GM10248 (cell line): ENCODE results near the gene WDR37.

Source experiments
- CTCF ChIA-PET: fragments of 300-600 bp; sonication (Branson Sonifier 250); formaldehyde crosslinking; extraction: SDS; loops from one replicate; lab custom pipeline; 2021; ENCODE audit warnings: antibody characterized with exemption; lab: Yijun Ruan, JAX
- POLR2A ChIA-PET: fragments of 350-650 bp; sonication (Branson Sonifier 250); formaldehyde crosslinking; extraction: SDS; loops from one replicate; lab custom pipeline; 2020; ENCODE audit warnings: antibody characterized with exemption; lab: Yijun Ruan, JAX
- DNase-seq: peaks from one replicate; pipeline ENCODE4 v3.0.0; 2012; ENCODE audit errors: extremely low spot score
- CTCF ChIP-seq: IDR thresholded peaks from 2 replicates; pipeline ENCODE4 v1.5.1; 2012; ENCODE audit warnings: mild to moderate bottlenecking, low read depth; ENCODE audit errors: extremely low read depth, missing control alignments, control extremely low read depth

WDR37 gene

DNA sequence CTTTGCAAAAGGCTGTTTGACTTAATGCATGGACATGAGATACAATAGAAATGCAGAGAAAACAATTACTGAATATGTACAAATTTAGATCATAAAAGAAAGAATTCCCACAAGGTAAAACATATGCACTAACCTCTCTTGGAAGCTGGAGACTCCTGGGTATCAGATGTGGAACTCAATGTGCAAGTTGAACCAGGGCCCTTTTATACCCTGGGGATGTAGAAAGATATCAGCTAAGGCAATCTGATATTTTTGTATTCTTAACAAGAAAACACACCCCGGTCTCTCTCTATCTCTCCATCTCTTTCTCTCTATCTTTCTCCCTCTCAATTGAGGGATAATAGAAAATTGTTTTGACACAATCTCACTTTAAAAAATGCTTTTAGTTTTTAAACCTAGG lies 30.5 kb upstream of the WDR37 start, which contains the start of gene IDI2:
Gene IDI2, minus strand, starts transcription at position 177 of the 400 bp plus-strand sequence. CDS start 1,136 bp downstream, outside the sequence.
- DNase-seq = no peak
- TF ChIP-seq CTCF = no peak
- ChIA-PET CTCF (interaction anchor here (0.9 kb wide), 1 partner anchor 23 kb away, joined by 3 read pairs; no protein-coding TSS in a partner anchor), POLR2A (interaction anchor here (0.8 kb wide), 1 partner anchor 11 kb away, joined by 7 read pairs; no protein-coding TSS in a partner anchor)

DNA sequence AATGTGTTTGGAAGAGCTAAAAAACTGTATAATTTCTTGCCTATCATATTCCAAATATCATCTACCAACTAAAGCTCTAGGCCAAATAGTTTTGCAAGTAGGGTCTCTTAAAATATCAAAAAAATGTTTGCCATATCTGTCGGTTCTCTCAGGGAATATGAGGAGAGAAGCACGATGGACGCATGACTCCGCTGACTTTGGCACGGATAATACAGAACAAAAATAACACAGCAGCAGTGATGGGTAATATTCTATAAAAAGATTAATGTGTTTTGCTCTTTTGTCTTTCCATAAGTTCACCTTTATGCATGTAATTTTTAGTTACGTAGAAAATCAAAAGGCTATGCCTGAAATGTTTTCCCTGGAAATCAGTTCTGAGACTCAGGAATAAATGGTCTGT lies 29.6 kb upstream of the WDR37 start:
- no peak for DNase-seq
- POLR2A ChIA-PET = no interaction called here
- CTCF ChIA-PET = interaction anchor here (0.9 to 1.2 kb wide), 2 partner anchors 11 to 24 kb away, joined by 3 read pairs; no protein-coding TSS in a partner anchor
- no peak for TF ChIP-seq CTCF

GRCh38 chr10:1029838-1030237 lies 26.3 kb upstream of the WDR37 start:
- POLR2A ChIA-PET = no interaction called here
- CTCF ChIA-PET = interaction anchor here (1.2 to 2.0 kb wide), 3 partner anchors 10 to 16 kb away, joined by 3 to 9 read pairs (median 3); no protein-coding TSS in a partner anchor
- TF ChIP-seq CTCF = no peak
- no peak for DNase-seq

DNA sequence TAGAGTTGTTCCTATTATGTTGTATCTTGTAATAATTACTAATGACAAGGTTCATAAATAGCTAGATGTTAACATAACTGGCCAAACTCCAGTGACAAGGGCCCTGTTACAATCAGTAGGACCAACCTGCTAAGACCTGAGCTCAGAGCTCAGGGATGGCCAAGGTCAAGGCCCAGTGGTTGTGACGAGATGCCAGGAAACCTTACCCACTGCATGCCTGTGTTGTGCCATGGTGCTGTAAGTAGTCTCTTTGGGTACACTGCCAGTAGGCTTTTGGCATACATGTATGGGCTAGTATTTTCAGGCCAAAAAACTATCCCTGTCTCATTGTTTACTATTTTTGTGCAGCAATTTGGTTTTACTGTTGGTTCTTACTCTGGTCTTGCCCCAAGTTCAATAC lies 22.6 kb upstream of the WDR37 start:
- ChIA-PET POLR2A (no interaction called here), CTCF (no interaction called here)
- no peak for TF ChIP-seq CTCF
- DNase-seq = no peak

DNA sequence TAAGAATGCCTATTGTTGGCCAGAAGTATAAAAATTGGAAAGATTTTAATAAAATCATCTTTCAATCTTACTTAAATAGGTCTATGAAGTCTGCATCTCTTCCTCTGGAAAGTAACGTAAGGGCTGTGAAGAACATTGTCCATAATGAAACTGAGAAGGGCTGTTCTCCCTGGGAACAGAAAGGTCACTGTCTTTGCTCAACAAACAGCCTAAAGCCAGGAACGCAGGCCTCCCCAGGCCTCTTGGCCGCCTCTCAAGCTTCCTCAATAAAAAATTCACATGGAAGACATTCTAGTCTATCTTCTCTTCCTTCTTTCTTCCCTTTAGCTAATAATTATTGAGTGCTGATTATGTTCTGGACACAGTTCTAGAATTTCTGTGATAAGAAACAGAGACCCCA lies 21.4 kb upstream of the WDR37 start:
- DNase-seq = no peak
- ChIA-PET CTCF (interaction anchor here (0.8 to 2.8 kb wide), 3 partner anchors 10 to 60 kb away, joined by 3 to 12 read pairs (median 3); no protein-coding TSS in a partner anchor), POLR2A (interaction anchor here (3.3 kb wide), 1 partner anchor 14 kb away, joined by 33 read pairs; the partner anchor contains the start of gene IDI1)
- TF ChIP-seq CTCF = no peak

DNA sequence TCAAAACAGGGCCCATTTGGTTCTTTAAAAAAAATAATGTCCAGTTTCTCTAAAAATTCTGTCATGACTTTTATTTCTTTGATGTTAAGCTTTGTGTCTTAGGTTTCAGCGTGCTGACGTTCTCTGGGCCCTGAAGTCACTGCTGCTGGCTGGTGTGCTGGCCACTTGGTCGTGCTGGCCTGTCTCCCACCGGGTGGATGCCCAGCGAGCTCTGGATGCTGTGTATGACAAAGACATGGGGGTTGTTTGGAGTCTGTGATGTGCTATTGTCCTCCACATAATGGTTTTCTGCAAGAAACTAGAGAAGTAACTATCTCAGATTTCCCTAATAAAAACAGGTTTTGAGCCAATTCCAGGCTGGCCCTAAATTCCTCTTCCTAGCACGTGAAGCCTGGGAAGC lies 21.0 kb upstream of the WDR37 start:
- TF ChIP-seq CTCF = no peak
- ChIA-PET POLR2A (interaction anchor here (0.6 to 3.3 kb wide), 3 partner anchors 14 to 62 kb away, joined by 3 to 33 read pairs (median 3); partner anchors contain the start of gene IDI1), CTCF (interaction anchor here (0.8 to 2.8 kb wide), 4 partner anchors 10 to 98 kb away, joined by 3 to 12 read pairs (median 4); no protein-coding TSS in a partner anchor)
- DNase-seq = no peak
